Panc1 (cell line): ENCODE results near the gene STAG2. TPM values are rescaled to one million over a fixed set of nuclear protein-coding genes. Genes with fewer than 3 reads are reported as not detected.

Source experiments
- ATAC-seq: fragments of 200-7000 bp; cut with Tn5 transposase; 2 replicates; pipeline ENCODE4 v1.9.1; 2020; ENCODE audit warnings: mild to moderate bottlenecking, moderate library complexity
- BruUV-seq: library from RNA; stranded (reverse); fragments of 400-500 nt; replicated peaks from 2 replicates; lab custom pipeline; 2021; lab: Mats Ljungman, UMichigan
- CTCF ChIA-PET: fragments of 300-600 bp; sonication (Branson Sonifier 250); formaldehyde crosslinking; loops from one replicate; lab custom pipeline; 2022; ENCODE audit warnings: antibody characterized with exemption; lab: Charles Lee
- POLR2A ChIA-PET: fragments of 300-600 bp; sonication (Branson Sonifier 250); formaldehyde crosslinking; loops from one replicate; lab custom pipeline; 2022; ENCODE audit warnings: antibody characterized with exemption; lab: Charles Lee
- DNase-seq: peaks from one replicate; pipeline ENCODE4 v3.0.0-alpha.2; 2010; ENCODE audit warnings: low read depth, low spot score
- H3K27ac ChIP-seq: 2 replicates; pipeline ENCODE4 v1.5.1; 2011; ENCODE audit warnings: mild to moderate bottlenecking, low read length, inconsistent platforms
- H3K27me3 ChIP-seq: fragments of 200-500 bp; sonication (Bioruptor generic); 2 replicates; pipeline ENCODE4 v1.6.0; 2014; ENCODE audit warnings: low read length, inconsistent platforms; ENCODE audit not compliant: control insufficient read depth, insufficient read depth
- H3K36me3 ChIP-seq: fragments of 200-500 bp; sonication (Bioruptor generic); 2 replicates; pipeline ENCODE4 v1.5.1; 2014; ENCODE audit warnings: inconsistent platforms, mild to moderate bottlenecking, low read length, moderate library complexity; ENCODE audit not compliant: control insufficient read depth, insufficient read depth
- H3K4me1 ChIP-seq: 2 replicates; pipeline ENCODE4 v1.5.1; 2011; ENCODE audit warnings: inconsistent platforms, mild to moderate bottlenecking, low read length, moderate library complexity; ENCODE audit not compliant: control insufficient read depth, insufficient read depth
- H3K4me3 ChIP-seq, 2 experiments: 2 replicates each; pipeline ENCODE4 v1.5.1; 2011 to 2012; ENCODE audit warnings: low read depth in 2 of 2, low read length in 2 of 2, mild to moderate bottlenecking in 2 of 2, inconsistent platforms in 1 of 2, moderate library complexity in 1 of 2
- H3K9me3 ChIP-seq: fragments of 200-500 bp; sonication (Bioruptor generic); 2 replicates; pipeline ENCODE4 v1.5.1; 2014; ENCODE audit warnings: low read depth, mild to moderate bottlenecking, inconsistent platforms, low read length, moderate library complexity; ENCODE audit not compliant: control insufficient read depth, insufficient read depth
- CTCF ChIP-seq: fragments of 450-650 bp; IDR thresholded peaks from 2 replicates; pipeline ENCODE4 v1.5.1; 2017; ENCODE audit warnings: mild to moderate bottlenecking
- POLR2AphosphoS5 ChIP-seq: IDR thresholded peaks from 2 replicates; pipeline ENCODE4 v1.6.1; 2012; ENCODE audit warnings: mild to moderate bottlenecking, low read depth, low read length, moderate library complexity
- REST ChIP-seq, 2 experiments: IDR thresholded peaks; 2 replicates each; pipeline ENCODE4 v1.6.1; 2011 to 2012; ENCODE audit warnings: low read depth in 2 of 2, control low read depth in 1 of 2, low read length in 1 of 2, mild to moderate bottlenecking in 1 of 2, moderate library complexity in 1 of 2; ENCODE audit not compliant: insufficient read depth in 1 of 2
- SIN3A ChIP-seq: IDR thresholded peaks from 2 replicates; pipeline ENCODE4 v1.6.1; 2012; ENCODE audit warnings: low read depth, mild to moderate bottlenecking, low read length, moderate library complexity, borderline replicate concordance; ENCODE audit not compliant: insufficient read depth
- TCF7L2 ChIP-seq: IDR thresholded peaks from 2 replicates; pipeline ENCODE4 v1.6.1; 2011; ENCODE audit warnings: mild to moderate bottlenecking, low read depth, low read length, inconsistent platforms
- in situ Hi-C: cut with HindIII; loops from 2 replicates; pipeline ENCODE4 v1.10.0; 2016; ENCODE audit warnings: low sequenced_read_pairs, low pct_unique_long_range_greater_than_20kb
- intact Hi-C: fragments of 100-400 bp; cut with micrococcal nuclease; formaldehyde crosslinking; loops from one replicate; pipeline ENCODE4 v1.10.0; 2022; ENCODE audit not compliant: unreplicated experiment
- total RNA-seq: library from RNA; stranded (reverse); gene quantifications from one replicate; pipeline ENCODE4 v1.2.1, GENCODE V29; 2021; ENCODE audit not compliant: unreplicated experiment

The STAG2 gene
- total RNA-seq, 1 experiment from 2014 or later = 94.5 TPM

- H3K4me3 ChIP-seq = peak overlapping the region; percentile 95 to 98
- POLR2A ChIA-PET = interaction anchor here (0.6 to 0.7 kb wide), 5 partner anchors 12 to 1874 kb away, joined by 3 to 12 read pairs (median 4); no protein-coding TSS in a partner anchor
- in situ Hi-C loops = no loop called here
- intact Hi-C loops = loop anchor here (2.0 kb wide), 1 partner anchor 127 kb away; no protein-coding TSS in a partner anchor
- no peaks in the 10 kb centered on the region for H3K9me3 ChIP-seq
- H3K4me1 ChIP-seq = peaks cover 12% of the 10 kb centered on the region; the same call in 1 of the 2 replicates
- ATAC-seq (peak; percentile 11), DNase-seq (no peak)
- H3K27ac ChIP-seq = peak overlapping the region; percentile 97
- TF ChIP-seq TCF7L2 (no peak), CTCF (no peak), POLR2AphosphoS5 (no peak), REST (IDR thresholded peaks at IDR 0.05; ENCODE audit: insufficient read depth in 1 of 2, low read depth in 2 of 2, low read length in 1 of 2) (no peak), SIN3A (no peak)
- BruUV-seq = no TSS peak
- no peaks in the 10 kb centered on the region for H3K27me3 ChIP-seq
- CTCF ChIA-PET = interaction anchor here (1.2 to 2.5 kb wide), 2 partner anchors 17 to 127 kb away, joined by 4 to 20 read pairs; no protein-coding TSS in a partner anchor
- H3K36me3 ChIP-seq = no peaks in the 10 kb centered on the region; the same call in 1 of the 2 replicates
Observed at GRCh38 chrX:123959281-123960063, 2.0 kb upstream of the STAG2 start.

- Histone ChIP-seq H3K27me3 (no peaks in the 10 kb centered on the region), H3K4me3 (peak overlapping the region; percentile 88 to 95), H3K36me3 (no peaks in the 10 kb centered on the region; the same call in 1 of the 2 replicates), H3K9me3 (no peaks in the 10 kb centered on the region), H3K4me1 (peaks cover 21% of the 10 kb centered on the region; the same call in 1 of the 2 replicates), H3K27ac (peak overlapping the region; percentile 99)
- POLR2A ChIA-PET = no interaction called here
- TF ChIP-seq REST (IDR thresholded peaks at IDR 0.05; ENCODE audit: insufficient read depth in 1 of 2, low read depth in 2 of 2, low read length in 1 of 2) (no peak), SIN3A (no peak), POLR2AphosphoS5 (no peak), TCF7L2 (no peak), CTCF (no peak)
- in situ Hi-C loops = no loop called here
- no peak for ATAC-seq
- CTCF ChIA-PET = interaction anchor here (0.6 to 2.5 kb wide), 3 partner anchors 15 to 224 kb away, joined by 8 to 20 read pairs (median 9); no protein-coding TSS in a partner anchor
- intact Hi-C loops = no loop called here
- no peak for DNase-seq
- TSS peak; percentile 93 for BruUV-seq
Observed at GRCh38 chrX:123960956-123961267, 594 bp upstream of the STAG2 start.
